ENCODE data around the gene ZNF513. TPM values are rescaled to one million over a fixed set of nuclear protein-coding genes. Genes with fewer than 3 reads are reported as not detected.

The ZNF513 gene
- total and polyA plus RNA-seq, 2 experiments from 2014 or later: 20.6 to 26.1 TPM

DNA sequence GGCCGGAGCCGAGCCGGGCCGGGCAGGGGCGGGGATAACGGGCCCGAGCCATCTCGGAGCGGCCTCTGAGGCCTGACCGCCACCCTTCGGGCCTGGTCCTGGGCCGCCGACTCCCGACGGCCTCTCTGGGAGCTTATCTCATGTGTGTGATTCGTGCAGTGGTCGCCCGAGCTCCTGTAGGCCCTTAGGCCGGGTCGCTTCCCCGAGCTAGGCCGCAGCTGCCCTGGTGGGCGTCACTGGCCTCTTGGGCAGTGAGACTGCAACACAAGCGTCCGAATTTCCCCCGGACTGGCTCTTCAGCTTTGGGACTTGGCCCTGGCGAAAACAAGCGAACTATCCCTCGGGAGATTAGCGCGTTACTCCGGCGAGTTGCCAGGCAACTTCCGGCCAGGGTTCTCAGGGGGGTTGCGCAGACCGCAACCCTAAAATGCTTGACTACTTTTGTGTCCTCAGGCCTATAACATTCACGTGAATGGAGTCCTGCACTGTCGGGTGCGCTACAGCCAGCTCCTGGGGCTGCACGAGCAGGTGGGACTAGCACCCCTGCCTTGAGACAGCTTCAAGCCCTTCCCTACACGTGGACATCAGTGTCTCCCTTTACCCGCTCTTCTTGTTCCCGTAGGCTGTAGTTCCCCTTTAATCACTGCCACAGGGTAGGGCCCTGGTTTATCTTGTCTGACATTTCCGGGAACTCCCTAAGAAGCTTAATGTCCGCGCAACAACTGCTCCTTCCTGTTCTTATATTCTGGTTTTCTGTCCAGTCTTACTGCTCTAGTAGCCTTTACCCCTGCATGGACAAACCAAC is 9.5 kb downstream of the ZNF513 start:
- Histone ChIP-seq H3K4me3 (peak overlapping the region; percentile 60), H4K20me1 (ENCODE audit: insufficient read depth, poor library complexity, severe bottlenecking) (peaks cover 5% of the 10 kb centered on the region), H2AFZ (peak overlapping the region; percentile 53), H3K27ac (peak overlapping the region; percentile 90), H3K9me2 (replicated peaks; ENCODE audit: insufficient read depth) (no peaks in the 10 kb centered on the region), H3K27me3 (no peaks in the 10 kb centered on the region), H3K36me3 (replicated peaks; ENCODE audit: insufficient read depth, low read depth) (peaks cover 5% of the 10 kb centered on the region), H3K4me2 (peak overlapping the region; percentile 95), H3K9me3 (ENCODE audit: low read depth) (no peaks in the 10 kb centered on the region), H3K79me2 (peaks cover 69% of the 10 kb centered on the region), H3K4me1 (ENCODE audit: insufficient read depth) (peaks cover 26% of the 10 kb centered on the region)
- WGBS (ENCODE audit: low lambda C conversion rate, missing lambda C conversion rate): 2% methylated on average over 44 of the region's 46 CpGs
- no peak for TF ChIP-seq EZH2phosphoT487 (IDR thresholded peaks at IDR 0.05; ENCODE audit: low read depth, severe bottlenecking, unreplicated experiment)
- TF ChIP-seq, protein P1, sequence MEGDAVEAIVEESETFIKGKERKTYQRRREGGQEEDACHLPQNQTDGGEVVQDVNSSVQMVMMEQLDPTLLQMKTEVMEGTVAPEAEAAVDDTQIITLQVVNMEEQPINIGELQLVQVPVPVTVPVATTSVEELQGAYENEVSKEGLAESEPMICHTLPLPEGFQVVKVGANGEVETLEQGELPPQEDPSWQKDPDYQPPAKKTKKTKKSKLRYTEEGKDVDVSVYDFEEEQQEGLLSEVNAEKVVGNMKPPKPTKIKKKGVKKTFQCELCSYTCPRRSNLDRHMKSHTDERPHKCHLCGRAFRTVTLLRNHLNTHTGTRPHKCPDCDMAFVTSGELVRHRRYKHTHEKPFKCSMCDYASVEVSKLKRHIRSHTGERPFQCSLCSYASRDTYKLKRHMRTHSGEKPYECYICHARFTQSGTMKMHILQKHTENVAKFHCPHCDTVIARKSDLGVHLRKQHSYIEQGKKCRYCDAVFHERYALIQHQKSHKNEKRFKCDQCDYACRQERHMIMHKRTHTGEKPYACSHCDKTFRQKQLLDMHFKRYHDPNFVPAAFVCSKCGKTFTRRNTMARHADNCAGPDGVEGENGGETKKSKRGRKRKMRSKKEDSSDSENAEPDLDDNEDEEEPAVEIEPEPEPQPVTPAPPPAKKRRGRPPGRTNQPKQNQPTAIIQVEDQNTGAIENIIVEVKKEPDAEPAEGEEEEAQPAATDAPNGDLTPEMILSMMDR (IDR thresholded peaks at IDR 0.05; ENCODE audit: poor library complexity): no peak
- TF ChIP-seq EZH2 (IDR thresholded peaks at IDR 0.05; ENCODE audit: borderline replicate concordance): no peak
- peak; percentile 58 for DNase-seq (ENCODE audit: low spot score)

DNA sequence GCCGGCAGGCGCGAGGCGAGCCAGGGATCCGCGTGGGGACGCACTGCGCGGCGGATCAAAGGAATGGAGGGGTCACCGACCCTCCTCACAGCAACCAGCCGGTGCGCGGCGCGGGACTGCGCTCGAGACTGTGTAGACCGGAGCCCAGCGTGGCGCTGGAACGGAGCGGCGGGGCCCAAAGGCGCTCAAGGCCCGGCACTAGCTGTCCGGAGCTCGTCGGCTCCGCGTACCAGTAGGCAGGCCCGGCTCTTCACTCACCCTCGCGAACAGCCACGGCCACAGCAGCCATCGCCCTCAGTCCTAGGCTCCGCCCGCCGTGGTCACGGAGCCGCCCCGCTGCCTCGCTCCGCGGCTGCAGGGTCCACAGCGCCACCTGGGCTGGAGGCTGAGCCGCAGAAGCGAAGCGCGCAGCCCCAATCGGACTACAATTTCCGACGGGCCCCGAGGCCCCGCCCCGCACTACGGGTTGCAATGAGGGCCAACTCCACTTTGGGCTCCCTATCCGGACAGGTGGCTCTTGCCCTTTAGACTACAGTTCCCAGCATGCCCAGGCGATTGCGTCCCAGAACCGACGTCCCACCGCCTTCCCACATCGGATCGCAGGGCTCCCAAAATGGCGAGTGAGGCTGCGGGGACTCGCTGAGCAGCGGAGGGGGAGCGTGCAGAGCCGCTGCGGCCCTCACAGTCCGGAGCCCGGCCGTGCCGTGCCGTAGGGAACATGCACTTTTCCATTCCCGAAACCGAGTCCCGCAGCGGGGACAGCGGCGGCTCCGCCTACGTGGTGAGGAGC is 10.3 kb downstream of the ZNF513 start, which contains the start of the genes EIF2B4 and SNX17:
EIF2B4 (minus strand) TSS at position 313 of the 790 bp plus-strand sequence; CDS start at position 289, 24 bp downstream.
SNX17 (plus strand) TSS at position 591 of the 790 bp plus-strand sequence; CDS start at position 719, 128 bp downstream.
- H3K4me2 ChIP-seq: peak within 1 kb of the TSS; percentile 97
- peaks cover 64% of the 10 kb centered on the region for H3K79me2 ChIP-seq
- peak within 1 kb of the TSS; percentile 83 for H2AFZ ChIP-seq
- H3K27me3 ChIP-seq: no peaks in the 10 kb centered on the region
- peaks cover 5% of the 10 kb centered on the region for H3K36me3 ChIP-seq (replicated peaks; ENCODE audit: insufficient read depth, low read depth)
- DNase-seq (ENCODE audit: low spot score): peak; percentile 99
- under 1% methylated on average over 85 of the region's 85 CpGs for WGBS (ENCODE audit: low lambda C conversion rate, missing lambda C conversion rate)
- no peaks in the 10 kb centered on the region for H3K9me3 ChIP-seq (ENCODE audit: low read depth)
- peaks cover 5% of the 10 kb centered on the region for H4K20me1 ChIP-seq (ENCODE audit: insufficient read depth, poor library complexity, severe bottlenecking)
- TF ChIP-seq, protein P1 (IDR thresholded peaks at IDR 0.05; ENCODE audit: poor library complexity): peak; percentile 91
- TF ChIP-seq EZH2phosphoT487 (IDR thresholded peaks at IDR 0.05; ENCODE audit: low read depth, severe bottlenecking, unreplicated experiment): no peak
- peak within 1 kb of the TSS; percentile 90 for H3K27ac ChIP-seq
- H3K4me3 ChIP-seq: peak within 1 kb of the TSS; percentile 78
- no peaks in the 10 kb centered on the region for H3K9me2 ChIP-seq (replicated peaks; ENCODE audit: insufficient read depth)
- H3K4me1 ChIP-seq (ENCODE audit: insufficient read depth): peaks cover 26% of the 10 kb centered on the region

DNA sequence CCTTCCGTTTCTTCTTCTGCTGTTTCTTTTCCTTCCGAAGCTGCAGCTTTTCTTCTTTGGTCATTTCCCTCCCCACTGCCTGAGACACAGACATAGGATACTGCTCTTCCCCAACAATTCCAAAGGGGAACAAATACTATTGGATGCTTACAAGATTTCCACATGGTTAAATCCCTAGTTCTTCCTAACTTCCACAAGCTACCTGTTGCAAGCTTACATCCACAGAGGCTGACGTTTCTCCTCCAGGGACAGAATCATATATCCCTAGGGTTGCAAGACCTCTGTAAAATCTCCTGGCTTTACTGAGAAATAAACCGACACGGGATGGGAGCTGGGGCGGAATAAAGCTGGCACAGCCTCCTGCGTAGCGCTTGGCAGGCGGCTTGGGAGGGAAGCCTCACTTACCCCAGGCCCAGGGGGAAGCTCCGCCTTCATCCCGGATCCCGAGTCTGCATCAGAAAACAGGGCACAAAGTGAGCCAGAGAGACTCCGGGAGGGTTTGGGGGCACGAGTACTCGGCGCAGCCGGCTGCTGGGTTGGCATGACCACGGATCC is 11.0 kb downstream of the ZNF513 start:
- Histone ChIP-seq H3K9me2 (replicated peaks; ENCODE audit: insufficient read depth) (no peaks in the 10 kb centered on the region), H3K4me1 (ENCODE audit: insufficient read depth) (peaks cover 26% of the 10 kb centered on the region), H3K36me3 (replicated peaks; ENCODE audit: insufficient read depth, low read depth) (peaks cover 5% of the 10 kb centered on the region), H4K20me1 (ENCODE audit: insufficient read depth, poor library complexity, severe bottlenecking) (peaks cover 5% of the 10 kb centered on the region), H3K4me3 (peak overlapping the region; percentile 78), H3K27ac (peak overlapping the region; percentile 87), H3K79me2 (peaks cover 60% of the 10 kb centered on the region), H3K9me3 (ENCODE audit: low read depth) (no peaks in the 10 kb centered on the region), H3K27me3 (no peaks in the 10 kb centered on the region), H2AFZ (peak overlapping the region; percentile 83), H3K4me2 (peak overlapping the region; percentile 97)
- no peak for TF ChIP-seq EZH2 (IDR thresholded peaks at IDR 0.05; ENCODE audit: borderline replicate concordance)
- TF ChIP-seq EZH2phosphoT487 (IDR thresholded peaks at IDR 0.05; ENCODE audit: low read depth, severe bottlenecking, unreplicated experiment): no peak
- TF ChIP-seq, protein P1 (IDR thresholded peaks at IDR 0.05; ENCODE audit: poor library complexity): no peak
- DNase-seq (ENCODE audit: low spot score): no peak
- WGBS (ENCODE audit: low lambda C conversion rate, missing lambda C conversion rate): 5% methylated on average over 18 of the region's 18 CpGs

Measured in hepatocyte (in vitro differentiated cells).